ENCODE results near the gene MDFIC2.

MDFIC2 gene

DNA sequence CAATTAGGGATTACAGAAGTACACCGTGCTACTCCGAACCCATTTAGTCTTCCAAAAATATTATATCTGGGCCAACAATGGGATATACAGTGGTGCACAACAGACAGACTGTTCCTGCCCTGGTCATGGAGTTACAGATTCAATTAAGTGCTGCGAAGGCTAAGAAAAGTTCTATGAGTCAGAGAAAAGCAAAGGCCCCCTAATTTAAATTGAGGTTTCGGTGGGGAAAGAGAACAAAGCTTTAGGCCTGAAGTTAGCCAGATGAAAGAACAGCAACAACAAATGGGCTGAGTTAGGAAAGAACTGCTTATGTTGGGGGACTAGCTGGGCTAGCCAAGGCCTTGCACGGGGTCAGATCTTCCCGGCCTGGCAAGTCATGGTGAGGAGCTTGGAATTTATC lies 131.8 kb downstream of the MDFIC2 start:
- no peak for DNase-seq (ENCODE audit: low spot score)

DNA sequence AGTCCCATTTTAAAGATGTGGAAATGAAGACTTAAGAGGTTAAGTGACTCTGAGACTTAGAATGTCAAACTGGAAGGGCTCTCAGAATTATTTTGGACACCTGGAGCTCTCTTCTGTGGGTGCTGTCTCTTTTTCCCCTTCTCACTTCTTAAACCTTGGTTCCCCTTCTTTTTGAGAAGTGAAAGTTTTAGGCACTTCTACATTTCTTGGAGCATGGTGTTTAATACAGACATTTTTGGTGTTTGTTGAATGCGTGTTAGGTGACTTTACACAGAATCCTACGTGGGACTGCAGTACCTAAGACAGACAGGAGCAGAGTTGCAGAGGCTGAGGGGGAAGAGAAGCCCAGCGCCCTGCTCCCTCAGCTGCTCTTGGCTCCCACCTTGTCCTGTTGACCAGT lies 133.3 kb downstream of the MDFIC2 start:
- DNase-seq (ENCODE audit: low spot score) = no peak

DNA sequence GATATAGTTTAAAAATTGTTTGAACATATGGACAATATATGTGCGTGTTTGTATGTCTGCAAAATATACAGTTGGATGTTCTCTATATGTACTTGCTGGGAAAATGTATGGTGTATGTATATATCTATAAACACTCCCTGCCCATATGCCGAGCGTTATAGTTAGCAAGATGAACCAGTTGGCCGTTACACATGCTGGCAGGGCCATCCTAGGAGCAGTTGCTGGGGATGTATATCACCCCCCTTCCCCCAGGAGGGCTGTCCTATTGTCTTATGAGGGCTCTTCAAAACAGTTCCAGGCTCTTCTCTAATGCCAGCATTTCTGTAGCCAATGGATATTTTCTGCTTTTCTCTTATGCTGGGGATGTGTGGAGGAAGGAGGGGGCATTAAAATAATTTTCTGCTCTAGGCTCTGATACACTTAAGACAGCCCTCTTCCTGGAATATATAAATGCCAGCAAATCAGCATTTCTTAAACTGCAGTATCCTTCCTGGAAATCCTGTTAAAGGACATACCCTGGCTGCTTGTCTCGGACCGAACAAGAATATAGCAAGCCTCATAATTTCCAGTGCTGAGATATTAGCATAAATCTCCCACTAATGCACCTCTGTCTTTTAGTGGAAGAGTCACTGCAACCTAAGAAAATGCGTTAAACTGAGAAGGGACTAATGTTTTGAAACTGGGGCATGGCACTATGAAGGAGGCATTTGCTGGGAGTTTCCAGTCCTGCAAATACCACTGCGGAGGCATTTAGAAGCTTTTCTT lies 134.4 kb downstream of the MDFIC2 start:
- DNase-seq (ENCODE audit: low spot score) = no peak

DNA sequence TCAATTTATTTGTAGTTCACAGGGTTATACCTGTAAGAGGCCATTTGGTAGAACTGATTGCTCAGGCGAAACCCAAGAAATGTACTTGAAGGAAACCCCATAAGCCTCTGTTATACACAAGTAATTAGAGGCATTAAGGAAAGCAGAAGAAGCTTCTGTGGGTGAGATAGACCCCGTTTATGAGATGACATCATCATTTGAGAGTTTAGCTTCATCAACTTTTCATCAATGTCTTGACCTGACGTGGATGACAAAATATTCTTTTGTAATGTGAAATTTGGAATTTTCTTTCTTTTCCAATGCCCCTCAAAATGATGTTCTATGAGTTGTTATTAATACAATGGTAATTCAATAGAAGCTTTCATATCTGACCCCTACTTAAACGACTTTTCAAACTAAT lies 136.2 kb downstream of the MDFIC2 start:
- no peak for DNase-seq (ENCODE audit: low spot score)

- DNase-seq (ENCODE audit: low spot score) = no peak
Observed at GRCh38 chr3:70156808-70157207, 155.6 kb downstream of the MDFIC2 start.

- DNase-seq (ENCODE audit: low spot score) = no peak
Observed at GRCh38 chr3:70150599-70150998, 161.8 kb downstream of the MDFIC2 start.

DNA sequence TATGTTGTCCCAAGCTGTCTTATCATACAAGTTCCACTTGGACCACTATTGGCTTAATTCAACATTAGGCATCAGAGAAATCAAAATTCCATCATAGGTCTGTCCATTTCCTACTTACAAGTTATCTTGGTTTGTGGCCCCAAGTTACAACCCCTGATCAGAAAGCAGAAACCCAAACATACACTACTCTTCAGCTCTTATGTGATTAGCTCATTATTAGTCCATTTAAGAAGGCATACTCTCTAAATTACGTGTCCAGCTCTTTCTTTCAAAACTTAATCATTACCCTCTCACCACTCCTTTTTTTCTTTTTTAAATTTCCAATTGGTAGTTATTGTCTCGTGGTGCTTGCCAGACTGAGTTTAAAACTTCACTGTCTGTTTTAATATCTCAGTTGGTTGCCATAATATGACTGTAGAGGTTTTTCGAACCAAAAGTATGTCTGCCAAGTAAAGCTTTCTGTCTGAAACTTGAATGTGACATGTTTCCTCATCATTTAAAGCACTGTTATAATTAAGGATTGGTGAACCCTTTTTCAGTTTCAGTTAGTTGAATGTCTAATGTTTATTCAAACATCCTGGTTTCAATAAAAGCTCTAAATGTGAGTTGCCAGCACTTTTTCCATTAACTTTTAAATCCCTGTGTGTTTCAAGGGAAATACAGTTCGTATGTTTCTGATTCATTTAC lies 162.6 kb downstream of the MDFIC2 start:
- DNase-seq (ENCODE audit: low spot score) = no peak
